VCaP (cell line): ENCODE data around the gene CYP2A13.
"Not testable (repeated sequence)": the region's sequence is repeated elsewhere in the genome, so short reads cannot be mapped to it uniquely, and the experiment has no call there.

Experiments used
- H3K27ac ChIP-seq: fragments of 450-650 bp; 2 replicates; pipeline ENCODE4 v1.5.1; 2017
- TF ChIP-seq, protein P1 (sequence below): fragments of 450-650 bp; conservative IDR thresholded peaks from 2 replicates; pipeline ENCODE4 v1.5.1; 2017; ENCODE audit warnings: mild to moderate bottlenecking, moderate library complexity

CYP2A13 gene

DNA sequence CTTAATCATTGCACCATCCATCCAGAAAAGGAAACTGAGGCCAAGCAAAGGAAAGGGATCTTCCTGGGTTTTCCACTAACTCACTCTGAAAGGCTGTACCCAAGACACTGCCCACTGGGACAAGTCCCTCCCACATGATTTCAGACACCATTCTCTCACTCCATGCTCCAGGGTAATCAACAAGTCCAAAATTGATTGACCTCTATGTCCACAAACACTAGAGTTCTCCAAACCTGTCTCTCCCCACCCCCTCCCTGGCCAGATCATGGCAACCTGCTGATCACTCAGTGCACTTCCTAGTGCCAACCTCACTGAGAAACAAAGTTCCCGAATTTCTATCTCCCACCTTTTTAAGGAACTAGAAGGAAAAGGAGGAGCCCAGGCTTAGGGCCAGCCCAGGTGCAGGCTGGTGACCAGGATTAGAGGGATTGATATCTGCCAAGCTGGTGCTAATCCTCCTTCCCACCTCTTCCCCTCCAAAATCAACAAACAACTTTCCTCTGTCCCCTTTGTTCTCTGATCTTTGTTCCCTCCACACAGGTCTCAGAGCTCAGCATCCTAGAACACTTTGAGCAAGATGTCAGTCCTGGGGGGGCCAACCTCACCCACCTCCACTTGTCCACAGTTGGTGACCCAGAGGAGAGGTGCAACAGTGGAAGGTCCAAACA, 2.4 kb upstream of the CYP2A13 start:
- no peak overlapping the region for H3K27ac ChIP-seq
- TF ChIP-seq, protein P1, sequence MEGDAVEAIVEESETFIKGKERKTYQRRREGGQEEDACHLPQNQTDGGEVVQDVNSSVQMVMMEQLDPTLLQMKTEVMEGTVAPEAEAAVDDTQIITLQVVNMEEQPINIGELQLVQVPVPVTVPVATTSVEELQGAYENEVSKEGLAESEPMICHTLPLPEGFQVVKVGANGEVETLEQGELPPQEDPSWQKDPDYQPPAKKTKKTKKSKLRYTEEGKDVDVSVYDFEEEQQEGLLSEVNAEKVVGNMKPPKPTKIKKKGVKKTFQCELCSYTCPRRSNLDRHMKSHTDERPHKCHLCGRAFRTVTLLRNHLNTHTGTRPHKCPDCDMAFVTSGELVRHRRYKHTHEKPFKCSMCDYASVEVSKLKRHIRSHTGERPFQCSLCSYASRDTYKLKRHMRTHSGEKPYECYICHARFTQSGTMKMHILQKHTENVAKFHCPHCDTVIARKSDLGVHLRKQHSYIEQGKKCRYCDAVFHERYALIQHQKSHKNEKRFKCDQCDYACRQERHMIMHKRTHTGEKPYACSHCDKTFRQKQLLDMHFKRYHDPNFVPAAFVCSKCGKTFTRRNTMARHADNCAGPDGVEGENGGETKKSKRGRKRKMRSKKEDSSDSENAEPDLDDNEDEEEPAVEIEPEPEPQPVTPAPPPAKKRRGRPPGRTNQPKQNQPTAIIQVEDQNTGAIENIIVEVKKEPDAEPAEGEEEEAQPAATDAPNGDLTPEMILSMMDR = no peak

DNA sequence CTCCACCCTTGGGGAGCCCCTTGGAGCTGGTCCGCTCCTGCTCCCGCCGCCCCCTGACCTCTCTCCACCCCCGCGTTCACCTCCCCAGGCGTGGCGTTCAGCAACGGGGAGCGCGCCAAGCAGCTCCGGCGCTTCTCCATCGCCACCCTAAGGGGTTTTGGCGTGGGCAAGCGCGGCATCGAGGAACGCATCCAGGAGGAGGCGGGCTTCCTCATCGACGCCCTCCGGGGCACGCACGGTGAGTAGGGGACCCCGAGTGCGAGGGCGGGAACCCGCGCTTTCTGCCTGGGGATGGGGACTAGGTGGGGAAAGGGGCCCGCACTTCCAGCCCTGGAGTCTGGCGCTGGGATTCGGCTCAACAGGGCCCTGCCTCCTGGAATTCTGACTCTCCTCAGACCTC, 1.7 kb downstream of the CYP2A13 start:
- TF ChIP-seq, protein P1 = no peak

DNA sequence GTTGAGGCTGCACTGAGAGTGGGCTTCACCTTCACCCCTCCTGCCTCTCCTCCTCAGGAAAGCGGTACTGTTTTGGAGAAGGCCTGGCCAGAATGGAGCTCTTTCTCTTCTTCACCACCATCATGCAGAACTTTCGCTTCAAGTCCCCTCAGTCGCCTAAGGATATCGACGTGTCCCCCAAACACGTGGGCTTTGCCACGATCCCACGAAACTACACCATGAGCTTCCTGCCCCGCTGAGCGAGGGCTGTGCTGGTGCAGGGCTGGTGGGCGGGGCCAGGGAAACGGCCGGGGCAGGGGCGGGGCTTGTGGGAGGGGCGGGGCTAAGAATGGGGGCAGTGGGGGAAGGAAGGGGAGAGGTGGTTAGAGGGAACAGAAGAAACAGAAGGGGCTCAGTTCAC, 7.5 kb downstream of the CYP2A13 start:
- H3K27ac ChIP-seq = no peak overlapping the region
- TF ChIP-seq, protein P1 = no peak

More for the DNA sequence above, 1.7 kb downstream of the CYP2A13 start:
- H3K27ac ChIP-seq = no peak overlapping the region

DNA sequence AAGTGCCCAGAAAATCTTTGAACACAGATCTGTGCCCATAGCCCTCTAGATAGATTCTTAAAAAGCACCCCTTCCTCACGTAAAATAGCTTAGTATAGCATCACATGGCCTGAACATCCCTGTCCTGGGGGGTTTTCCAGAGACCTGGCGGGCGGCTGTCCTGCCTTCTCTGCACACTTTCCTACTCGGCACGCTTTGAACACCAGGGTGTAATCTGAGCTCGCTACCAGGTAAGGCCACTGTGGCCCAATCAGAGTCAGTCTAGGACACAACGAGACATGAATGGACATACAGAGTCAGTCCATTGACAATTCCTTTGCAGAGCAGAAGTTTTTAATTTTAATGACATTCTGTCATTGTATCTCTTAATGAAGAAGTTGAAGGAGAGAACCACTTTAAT, 8.1 kb downstream of the CYP2A13 start:
- TF ChIP-seq, protein P1 = no peak
- H3K27ac ChIP-seq = no peak overlapping the region

GRCh38 chr19:41097302-41097701, 9.1 kb downstream of the CYP2A13 start:
- no peak overlapping the region for H3K27ac ChIP-seq
- TF ChIP-seq, protein P1 = no peak

DNA sequence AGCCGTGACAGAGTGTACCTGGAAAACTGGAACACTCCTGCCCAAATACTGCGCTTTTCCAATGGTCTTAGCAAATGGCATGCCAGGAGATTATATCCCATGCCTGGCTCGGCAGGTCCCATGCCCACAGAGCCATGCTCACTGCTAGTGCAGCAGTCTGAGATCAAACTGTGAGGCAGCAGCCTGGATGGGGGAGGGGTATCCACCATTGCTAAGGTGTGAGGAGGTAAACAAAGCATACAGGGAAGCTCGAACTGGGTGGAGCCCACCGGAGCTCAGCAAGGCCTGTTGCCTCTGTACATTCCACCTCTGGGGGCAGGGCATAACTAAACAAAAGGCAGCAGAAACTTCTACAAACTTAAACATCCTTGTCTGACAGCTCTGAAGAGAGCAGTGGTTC, 10.5 kb downstream of the CYP2A13 start:
- TF ChIP-seq, protein P1 = no peak
- H3K27ac ChIP-seq = no peak overlapping the region

- H3K27ac ChIP-seq = not testable (repeated sequence)
Measured at GRCh38 chr19:41102210-41102609, 14.0 kb downstream of the CYP2A13 start.

- no peak overlapping the region for H3K27ac ChIP-seq
- TF ChIP-seq, protein P1 = no peak
Measured at GRCh38 chr19:41106177-41106576, 17.9 kb downstream of the CYP2A13 start.
